H1 (cell line): ENCODE measurements around the gene IFITM10. TPM values are rescaled to one million over a fixed set of nuclear protein-coding genes. Genes with fewer than 3 reads are reported as not detected.

Experiments used
- CTCF ChIA-PET: fragments of 300-600 bp; sonication (Branson Sonifier 250); formaldehyde crosslinking; loops from one replicate; lab custom pipeline; 2021; ENCODE audit not compliant: partially characterized antibody; lab: Charles Lee
- POLR2A ChIA-PET: fragments of 300-600 bp; sonication (Branson Sonifier 250); formaldehyde crosslinking; loops from one replicate; lab custom pipeline; 2021; ENCODE audit warnings: inconsistent platforms; ENCODE audit not compliant: partially characterized antibody; lab: Charles Lee
- DNase-seq, 2 experiments: peaks; one replicate each; pipeline versions ENCODE4 v3.0.0 to v3.0.0-alpha.2; 2010 to 2022; ENCODE audit warnings: low spot score in 2 of 2, low read depth in 1 of 2, mixed read lengths in 1 of 2
- FAIRE-seq: peaks from 2 replicates; lab custom pipeline; 2011; peaks lifted over from hg19 to GRCh38; lab: Jason Lieb, UNC
- H2AFZ ChIP-seq: 2 replicates; pipeline ENCODE4 v1.8.1; 2012; ENCODE audit warnings: low read length, inconsistent platforms
- H2AK5ac ChIP-seq: 2 replicates; pipeline ENCODE4 v1.6.1; 2013; ENCODE audit warnings: low read depth, low read length
- H2BK120ac ChIP-seq: replicated peaks from 2 replicates; pipeline ENCODE3; 2013; ENCODE audit warnings: low read depth, low read length, inconsistent platforms
- H2BK12ac ChIP-seq: 2 replicates; pipeline ENCODE4 v1.6.1; 2013; ENCODE audit warnings: low read depth, low read length
- H2BK15ac ChIP-seq: 2 replicates; pipeline ENCODE4 v1.6.1; 2013; ENCODE audit warnings: low read length
- H2BK20ac ChIP-seq: 2 replicates; pipeline ENCODE4 v1.6.1; 2013; ENCODE audit warnings: low read length
- H2BK5ac ChIP-seq: 2 replicates; pipeline ENCODE4 v1.6.1; 2013; ENCODE audit warnings: low read depth, low read length
- H3K14ac ChIP-seq: 2 replicates; pipeline ENCODE4 v1.6.1; 2013; ENCODE audit warnings: inconsistent platforms; ENCODE audit not compliant: insufficient read length
- H3K18ac ChIP-seq: 2 replicates; pipeline ENCODE4 v1.6.1; 2013; ENCODE audit warnings: low read length; ENCODE audit errors: extremely low read depth
- H3K23ac ChIP-seq: 2 replicates; pipeline ENCODE4 v1.6.1; 2013; ENCODE audit warnings: inconsistent platforms; ENCODE audit not compliant: insufficient read length
- H3K23me2 ChIP-seq: 2 replicates; pipeline ENCODE4 v1.6.1; 2013; ENCODE audit warnings: low read depth, low read length
- H3K27ac ChIP-seq: 2 replicates; pipeline ENCODE4 v1.6.1; 2011; ENCODE audit warnings: low read depth, low read length, inconsistent platforms
- H3K27me3 ChIP-seq, 4 experiments: replicated peaks in 1 of 4; 1 replicate in 1 of 4; 2 replicates in 3 of 4; pipeline versions ENCODE4 v1.6.1 to v1.8.1; 2011 to 2013; ENCODE audit warnings: low read length in 3 of 4, mild to moderate bottlenecking in 3 of 4, inconsistent platforms in 2 of 4, mixed read lengths in 2 of 4, moderate library complexity in 1 of 4; ENCODE audit not compliant: control insufficient read depth in 3 of 4, insufficient read depth in 3 of 4; ENCODE audit errors: extremely low read depth in 1 of 4
- H3K36me3 ChIP-seq, 4 experiments: 2 replicates each; pipeline versions ENCODE4 v1.6.1 to v1.8.1; 2011 to 2013; ENCODE audit warnings: mild to moderate bottlenecking in 4 of 4, low read length in 3 of 4, moderate library complexity in 2 of 4, control low read depth in 1 of 4, inconsistent platforms in 1 of 4; ENCODE audit not compliant: insufficient read depth in 4 of 4, control insufficient read depth in 2 of 4
- H3K4ac ChIP-seq: replicated peaks from 2 replicates; pipeline ENCODE3; 2013; ENCODE audit warnings: low read length, low read depth, mixed read lengths, inconsistent platforms; ENCODE audit not compliant: insufficient read length
- H3K4me1 ChIP-seq, 4 experiments: replicated peaks in 1 of 4; 1 replicate in 1 of 4; 2 replicates in 3 of 4; pipeline versions ENCODE4 v1.6.1 to v1.8.1; 2011 to 2013; ENCODE audit warnings: low read length in 3 of 4, inconsistent platforms in 2 of 4, mixed read lengths in 1 of 4; ENCODE audit not compliant: insufficient read depth in 4 of 4, control insufficient read depth in 3 of 4
- H3K4me2 ChIP-seq, 2 experiments: 2 replicates each; pipeline versions ENCODE4 v1.6.1 to v1.8.1; 2011 to 2013; ENCODE audit warnings: low read depth in 2 of 2, low read length in 2 of 2, control low read depth in 1 of 2, inconsistent platforms in 1 of 2, mild to moderate bottlenecking in 1 of 2; ENCODE audit not compliant: insufficient read depth in 1 of 2
- H3K4me3 ChIP-seq, 4 experiments: fragments of 200-600, 300-600 bp in 1 of 4; sonication (generic), shearing (Covaris generic), sonication (Bioruptor Twin) in 1 of 4; 2 replicates each; pipeline versions ENCODE4 v1.5.1 to v1.8.1; 2011 to 2016; ENCODE audit warnings: low read length in 4 of 4, low read depth in 3 of 4, control low read depth in 2 of 4, inconsistent platforms in 2 of 4, mild to moderate bottlenecking in 2 of 4, mixed read lengths in 1 of 4, moderate library complexity in 1 of 4; ENCODE audit not compliant: insufficient read depth in 2 of 4; ENCODE audit errors: extremely low read depth in 1 of 4
- H3K56ac ChIP-seq: replicated peaks from 2 replicates; pipeline ENCODE3; 2013; ENCODE audit warnings: low read depth, mild to moderate bottlenecking, mixed read lengths, low read length, inconsistent platforms; ENCODE audit not compliant: insufficient read length
- H3K79me1 ChIP-seq: 2 replicates; pipeline ENCODE4 v1.6.1; 2013; ENCODE audit warnings: low read depth, low read length, control low read depth
- H3K79me2 ChIP-seq, 2 experiments: 2 replicates each; pipeline versions ENCODE4 v1.6.1 to v1.8.1; 2012 to 2013; ENCODE audit warnings: low read length in 2 of 2, mild to moderate bottlenecking in 2 of 2, inconsistent platforms in 1 of 2; ENCODE audit not compliant: insufficient read depth in 2 of 2, control insufficient read depth in 1 of 2
- H3K9ac ChIP-seq, 4 experiments: replicated peaks in 1 of 4; 1 replicate in 1 of 4; 2 replicates in 3 of 4; pipeline versions ENCODE4 v1.6.1 to v1.8.1; 2011 to 2013; ENCODE audit warnings: low read depth in 3 of 4, low read length in 3 of 4, control low read depth in 2 of 4, mild to moderate bottlenecking in 2 of 4, moderate library complexity in 2 of 4, inconsistent platforms in 1 of 4; ENCODE audit errors: extremely low read depth in 1 of 4
- H3K9me3 ChIP-seq, 2 experiments: 2 replicates each; pipeline versions ENCODE4 v1.6.1 to v1.8.1; 2012 to 2013; ENCODE audit warnings: mild to moderate bottlenecking in 2 of 2, moderate library complexity in 2 of 2, control low read depth in 1 of 2, inconsistent platforms in 1 of 2, low read depth in 1 of 2, low read length in 1 of 2, mixed read lengths in 1 of 2; ENCODE audit not compliant: insufficient read depth in 2 of 2
- H4K20me1 ChIP-seq, 2 experiments: replicated peaks in 1 of 2; 2 replicates each; pipeline versions ENCODE3 to v1.8.1; 2011 to 2013; ENCODE audit warnings: inconsistent platforms in 2 of 2, low read length in 2 of 2, mild to moderate bottlenecking in 1 of 2; ENCODE audit not compliant: insufficient read depth in 2 of 2, control insufficient read depth in 1 of 2
- H4K5ac ChIP-seq: 2 replicates; pipeline ENCODE4 v1.6.1; 2013; ENCODE audit warnings: low read length, low read depth, mixed read lengths, inconsistent platforms; ENCODE audit not compliant: insufficient read length
- H4K8ac ChIP-seq: 2 replicates; pipeline ENCODE4 v1.8.0; 2013; ENCODE audit warnings: mild to moderate bottlenecking, moderate library complexity, low read length, inconsistent platforms; ENCODE audit not compliant: insufficient read depth; ENCODE audit errors: extremely low read depth
- H4K91ac ChIP-seq: replicated peaks from 2 replicates; pipeline ENCODE3; 2013; ENCODE audit warnings: low read length, mixed read lengths, inconsistent platforms; ENCODE audit not compliant: insufficient read length
- CHD1 ChIP-seq: IDR thresholded peaks from 2 replicates; pipeline ENCODE4 v1.6.1; 2012; ENCODE audit warnings: low read depth, low read length, improper control_type of control experiment
- PHF8 ChIP-seq: fragments of 200-600 bp; sonication (generic); conservative IDR thresholded peaks from 2 replicates; pipeline ENCODE4 v1.7.1; 2012; ENCODE audit warnings: low read depth, mild to moderate bottlenecking, inconsistent platforms, low read length, moderate library complexity
- SIRT6 ChIP-seq: IDR thresholded peaks from one replicate; pipeline ENCODE4 v1.7.1; 2012; ENCODE audit warnings: low read length, inconsistent platforms
- TAF1 ChIP-seq: IDR thresholded peaks from 2 replicates; pipeline ENCODE4 v1.6.1; 2011; ENCODE audit warnings: mild to moderate bottlenecking, low read depth, low read length
- WGBS, 2 experiments: shearing (Covaris generic) in 1 of 2; methylation state at CpG; one replicate each; pipeline versions ENCODE4 v1.1.6 to v1.1.7; 2013 to 2015; ENCODE audit warnings: low lambda C conversion rate in 2 of 2, mixed read lengths in 2 of 2, inconsistent platforms in 1 of 2, low coverage in 1 of 2, missing lambda C conversion rate in 1 of 2; ENCODE audit not compliant: insufficient replicate concordance in 2 of 2, insufficient coverage in 1 of 2, insufficient read length in 1 of 2; ENCODE audit errors: extremely low coverage in 1 of 2, missing lambda C conversion rate in 1 of 2; 5-methylcytosine and 5-hydroxymethylcytosine counted together
- polyA plus RNA-seq, 7 experiments: library from polyadenylated mRNA; depleted of rRNA in 3 of 7; stranded (reverse) in 5 of 7; unstranded in 2 of 7; fragments of >200 nt in 5 of 7; fragments of 200-250 nt in 2 of 7; gene quantifications; 1 replicate in 5 of 7; 2 replicates in 1 of 7; 4 replicates in 1 of 7; pipeline versions ENCODE4 v1.2.1 to v1.2.3, GENCODE V29; 2011 to 2013; ENCODE audit warnings: missing spikeins in 2 of 7, mixed read lengths in 2 of 7
- total RNA-seq: library from RNA; stranded (reverse); fragmentation: NEBNext Ultra II Directional; extraction: Animal tissue kit (Norgen Biotek cat#: 25700); gene quantifications from 2 replicates; pipeline ENCODE4 v1.2.1, GENCODE V29; 2021

Gene IFITM10
- total and polyA plus RNA-seq, 2 of the 8 experiments (the other 6 are each of a cell fraction or from before 2014, with no cell fraction given): 0.08 to 0.22 TPM

DNA sequence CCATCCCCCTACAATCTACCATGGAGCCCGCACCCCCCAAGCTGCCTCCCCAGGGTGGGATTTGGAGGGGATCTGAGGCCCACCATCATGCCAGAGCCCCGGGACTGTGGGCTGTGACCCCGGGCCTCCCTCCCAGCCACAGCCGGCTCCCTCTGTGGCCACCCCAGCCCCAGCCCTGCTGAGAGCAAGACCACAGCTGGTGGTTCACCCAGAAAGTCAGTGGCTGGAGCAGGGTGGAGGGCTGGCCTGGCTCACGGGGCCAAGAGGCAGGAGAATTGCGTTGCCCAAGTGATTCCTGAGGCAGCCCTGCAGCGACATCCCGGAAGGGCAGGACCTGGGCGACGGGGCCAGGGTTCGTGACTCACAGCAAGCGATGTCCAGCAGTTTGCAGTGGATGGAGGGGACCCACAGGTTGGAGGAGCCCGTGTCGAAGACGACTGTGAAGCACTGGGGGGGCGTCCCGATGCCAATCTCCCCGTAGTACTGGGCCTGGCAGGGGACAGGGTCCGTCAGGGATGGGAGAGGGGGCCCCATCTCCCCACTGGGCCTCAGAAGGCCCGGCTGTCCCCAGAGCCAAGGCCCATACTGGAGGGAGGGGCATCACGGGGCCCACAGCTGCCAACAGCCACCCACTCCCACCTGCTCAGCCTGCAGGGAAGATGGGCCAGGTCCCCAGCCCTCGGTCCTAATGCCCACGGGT lies 8.9 kb upstream of the IFITM10 start:
- no peak overlapping the region for H2BK20ac ChIP-seq
- H4K91ac ChIP-seq: no peak overlapping the region
- no peak overlapping the region for H2BK5ac ChIP-seq
- 86% methylated on average over 20 of the region's 23 CpGs; no CpG with 5 or more reads in 1 of the 2 experiments for WGBS, 2 experiments
- H3K79me1 ChIP-seq: 0 out of 2 replicates have a peak, but pooled peaks cover 2% of the 10 kb centered on the region
- H3K4me1 ChIP-seq: peaks cover 0 to 8% (median 4%) of the 10 kb centered on the region in 4 experiments; a peak in 5 of 7 replicates
- H3K27ac ChIP-seq: no peak overlapping the region
- H3K36me3 ChIP-seq: peaks cover 0 to 21% (median 6%) of the 10 kb centered on the region in 4 experiments; a peak in 5 of 8 replicates
- no peak overlapping the region for H2BK120ac ChIP-seq
- no peak overlapping the region for H2AFZ ChIP-seq
- ChIA-PET CTCF (no interaction called here), POLR2A (no interaction called here)
- no peak overlapping the region for H3K4ac ChIP-seq
- H3K27me3 ChIP-seq: no peaks in the 10 kb centered on the region
- no peak overlapping the region for H3K4me3 ChIP-seq
- H3K18ac ChIP-seq: no peak overlapping the region
- no peak for DNase-seq
- no peak overlapping the region for H3K23ac ChIP-seq
- no peak overlapping the region for H4K5ac ChIP-seq
- H2BK15ac ChIP-seq: no peak overlapping the region
- peaks cover 4% of the 10 kb centered on the region; the same call in 1 of the 2 replicates for H3K23me2 ChIP-seq
- no peak overlapping the region for H2BK12ac ChIP-seq
- no peak for TF ChIP-seq TAF1
- no peak for TF ChIP-seq PHF8
- no peak for TF ChIP-seq CHD1
- no peak for TF ChIP-seq SIRT6
- H4K8ac ChIP-seq: no peak overlapping the region
- H3K4me2 ChIP-seq: no peak overlapping the region
- no peak overlapping the region for H3K56ac ChIP-seq
- FAIRE-seq: no peak
- H3K14ac ChIP-seq: no peak overlapping the region
- H2AK5ac ChIP-seq: no peak overlapping the region
- H3K9ac ChIP-seq: no peak overlapping the region
- H4K20me1 ChIP-seq: peaks cover 4 to 14% of the 10 kb centered on the region in 2 experiments
- peaks cover 0 to 12% of the 10 kb centered on the region in 2 experiments; a peak in 2 of 4 replicates for H3K79me2 ChIP-seq
- no peaks in the 10 kb centered on the region for H3K9me3 ChIP-seq
